HepG2 (cell line): ENCODE results near the gene NFIC. TPM values are rescaled to one million over a fixed set of nuclear protein-coding genes. Genes with fewer than 3 reads are reported as not detected.
A peak's percentile ranks its signal among the peaks of the same experiment; 100 is the strongest.

Source experiments
- FOXP1 ChIP-seq, 2 experiments: fragments of 450-650 bp in 1 of 2; IDR thresholded peaks; 2 replicates each; pipeline ENCODE4 v1.6.1; 2017 to 2018; ENCODE audit warnings: antibody characterized with exemption in 1 of 2
- HCFC1 ChIP-seq: fragments of 150-350 bp; IDR thresholded peaks from 2 replicates; pipeline ENCODE4 v1.6.1; 2014; ENCODE audit warnings: low read depth, low read length
- HNF4A ChIP-seq: sonication (generic); formaldehyde crosslinking; IDR thresholded peaks from 2 replicates; pipeline ENCODE4 v1.4.0; 2020; ENCODE audit warnings: missing genetic modification reagents
- KLF9 ChIP-seq: IDR thresholded peaks from 2 replicates; pipeline ENCODE4 v1.6.1; 2016; ENCODE audit warnings: low read depth
- SOX6 ChIP-seq, 2 experiments: fragments of 450-650 bp in 1 of 2; sonication (generic) in 1 of 2; formaldehyde crosslinking in 1 of 2; IDR thresholded peaks; 2 replicates each; pipeline versions ENCODE4 v1.4.0 to v1.6.1; 2017 to 2020; ENCODE audit warnings: antibody characterized with exemption in 1 of 2, mild to moderate bottlenecking in 1 of 2, missing genetic modification reagents in 1 of 2
- ZFP62 ChIP-seq: sonication (generic); formaldehyde crosslinking; IDR thresholded peaks from 2 replicates; pipeline ENCODE4 v1.4.0; 2020; ENCODE audit warnings: missing genetic modification reagents
- ZKSCAN8 ChIP-seq: IDR thresholded peaks from 2 replicates; pipeline ENCODE4 v1.6.1; 2016; ENCODE audit warnings: borderline replicate concordance, missing genetic modification reagents, missing compliant biosample characterization
- ZNF20 ChIP-seq: sonication (generic); formaldehyde crosslinking; IDR thresholded peaks from 2 replicates; pipeline ENCODE4 v1.4.0; 2020; ENCODE audit warnings: mild to moderate bottlenecking, moderate library complexity, missing genetic modification reagents
- ZNF737 ChIP-seq: sonication (generic); formaldehyde crosslinking; IDR thresholded peaks from 2 replicates; pipeline ENCODE4 v1.5.0; 2020; ENCODE audit warnings: missing genetic modification reagents, mild to moderate bottlenecking, borderline replicate concordance
- polyA plus RNA-seq, 8 experiments: library from polyadenylated mRNA; depleted of rRNA in 3 of 8; stranded (reverse) in 7 of 8; unstranded in 1 of 8; fragments of >200 nt; fragmentation: Illumina TruSeq in 4 of 8; extraction: Trizol in 4 of 8; gene quantifications; 2 replicates each; pipeline versions ENCODE4 v1.2.1 to v1.2.3, GENCODE V29; 2011 to 2016; ENCODE audit warnings: low read depth in 4 of 8, missing spikeins in 1 of 8, mixed read lengths in 1 of 8; ENCODE audit not compliant: insufficient read depth in 1 of 8
- total RNA-seq, 5 experiments: library from RNA; depleted of rRNA; stranded (reverse); fragments of >200 nt; fragmentation: Illumina TruSeq; extraction: Trizol; gene quantifications; 2 replicates each; pipeline ENCODE4 v1.2.3, GENCODE V29; 2016; ENCODE audit warnings: low read depth in 1 of 5
- TF ChIP-seq, protein P1 (sequence below): sonication (generic); formaldehyde crosslinking; IDR thresholded peaks from 2 replicates; pipeline ENCODE4 v1.5.1; 2020; ENCODE audit warnings: missing genetic modification reagents, mild to moderate bottlenecking, borderline replicate concordance
- TF ChIP-seq, protein P2 (sequence below): sonication (generic); formaldehyde crosslinking; IDR thresholded peaks from 2 replicates; pipeline ENCODE4 v1.4.0; 2020; ENCODE audit warnings: missing genetic modification reagents, mild to moderate bottlenecking, borderline replicate concordance
- TF ChIP-seq, protein P3 (sequence below): sonication (generic); formaldehyde crosslinking; IDR thresholded peaks from 2 replicates; pipeline ENCODE4 v1.9.0; 2022; ENCODE audit warnings: missing genetic modification reagents, mild to moderate bottlenecking, borderline replicate concordance

The NFIC gene
- total and polyA plus RNA-seq, 2 of the 13 experiments (the other 11 are each of a cell fraction or from before 2014, with no cell fraction given), result 1.3 to 2.5 TPM

DNA sequence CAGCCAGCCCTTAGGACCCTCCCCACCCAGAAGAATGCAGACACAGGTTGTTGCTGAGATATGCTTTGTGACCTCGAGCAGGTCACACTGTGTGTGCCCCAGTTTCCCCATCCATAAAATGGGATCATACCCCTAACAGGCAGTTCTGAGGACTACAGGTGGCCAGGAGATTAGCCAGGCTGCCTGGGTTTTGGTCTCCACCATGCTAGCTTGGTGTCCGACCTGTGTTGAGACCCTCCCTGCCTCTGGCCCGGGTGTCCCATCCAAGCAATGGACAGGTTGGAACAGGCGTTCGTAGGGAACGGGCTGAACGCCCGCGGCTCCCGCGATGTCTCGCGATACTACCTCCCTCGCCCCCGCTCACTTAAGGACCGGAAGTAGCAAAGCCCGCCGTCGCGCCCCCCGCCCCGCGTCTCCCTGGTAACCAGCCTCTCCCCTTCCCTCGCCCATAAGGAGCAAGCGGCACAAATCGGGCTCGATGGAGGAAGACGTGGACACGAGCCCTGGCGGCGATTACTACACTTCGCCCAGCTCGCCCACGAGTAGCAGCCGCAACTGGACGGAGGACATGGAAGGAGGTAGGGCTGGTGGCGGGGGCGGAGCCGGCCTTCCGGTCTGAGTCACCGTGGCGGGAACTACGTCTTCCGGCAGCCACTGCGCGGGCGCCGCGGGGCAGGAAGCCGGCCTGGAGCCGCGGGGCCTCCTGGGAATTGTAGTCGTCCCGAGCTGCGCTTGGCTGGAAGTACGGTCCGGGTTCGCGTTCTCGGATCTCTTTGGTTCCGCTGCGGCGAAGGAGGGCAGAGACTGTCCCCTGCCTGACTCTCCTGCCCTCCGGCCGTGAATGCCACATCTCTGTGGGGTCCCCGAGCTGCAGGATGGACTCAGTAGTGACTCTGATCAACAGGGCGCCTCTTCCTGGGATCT is 68.5 kb downstream of the NFIC start (continued):
- TF ChIP-seq, protein P1, sequence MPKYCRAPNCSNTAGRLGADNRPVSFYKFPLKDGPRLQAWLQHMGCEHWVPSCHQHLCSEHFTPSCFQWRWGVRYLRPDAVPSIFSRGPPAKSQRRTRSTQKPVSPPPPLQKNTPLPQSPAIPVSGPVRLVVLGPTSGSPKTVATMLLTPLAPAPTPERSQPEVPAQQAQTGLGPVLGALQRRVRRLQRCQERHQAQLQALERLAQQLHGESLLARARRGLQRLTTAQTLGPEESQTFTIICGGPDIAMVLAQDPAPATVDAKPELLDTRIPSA (CRISPR knock-in tag), result 0 out of 2 replicates have a peak, but pooled peaks have one; percentile 32
- TF ChIP-seq ZFP62 (CRISPR knock-in tag), result 0 out of 2 replicates have a peak, but pooled peaks have one; percentile 62
- no peak for TF ChIP-seq FOXP1 (IDR thresholded peaks at IDR 0.05)
- TF ChIP-seq FOXP1 (CRISPR knock-in tag; IDR thresholded peaks at IDR 0.05), result no peak
- TF ChIP-seq, protein P2, sequence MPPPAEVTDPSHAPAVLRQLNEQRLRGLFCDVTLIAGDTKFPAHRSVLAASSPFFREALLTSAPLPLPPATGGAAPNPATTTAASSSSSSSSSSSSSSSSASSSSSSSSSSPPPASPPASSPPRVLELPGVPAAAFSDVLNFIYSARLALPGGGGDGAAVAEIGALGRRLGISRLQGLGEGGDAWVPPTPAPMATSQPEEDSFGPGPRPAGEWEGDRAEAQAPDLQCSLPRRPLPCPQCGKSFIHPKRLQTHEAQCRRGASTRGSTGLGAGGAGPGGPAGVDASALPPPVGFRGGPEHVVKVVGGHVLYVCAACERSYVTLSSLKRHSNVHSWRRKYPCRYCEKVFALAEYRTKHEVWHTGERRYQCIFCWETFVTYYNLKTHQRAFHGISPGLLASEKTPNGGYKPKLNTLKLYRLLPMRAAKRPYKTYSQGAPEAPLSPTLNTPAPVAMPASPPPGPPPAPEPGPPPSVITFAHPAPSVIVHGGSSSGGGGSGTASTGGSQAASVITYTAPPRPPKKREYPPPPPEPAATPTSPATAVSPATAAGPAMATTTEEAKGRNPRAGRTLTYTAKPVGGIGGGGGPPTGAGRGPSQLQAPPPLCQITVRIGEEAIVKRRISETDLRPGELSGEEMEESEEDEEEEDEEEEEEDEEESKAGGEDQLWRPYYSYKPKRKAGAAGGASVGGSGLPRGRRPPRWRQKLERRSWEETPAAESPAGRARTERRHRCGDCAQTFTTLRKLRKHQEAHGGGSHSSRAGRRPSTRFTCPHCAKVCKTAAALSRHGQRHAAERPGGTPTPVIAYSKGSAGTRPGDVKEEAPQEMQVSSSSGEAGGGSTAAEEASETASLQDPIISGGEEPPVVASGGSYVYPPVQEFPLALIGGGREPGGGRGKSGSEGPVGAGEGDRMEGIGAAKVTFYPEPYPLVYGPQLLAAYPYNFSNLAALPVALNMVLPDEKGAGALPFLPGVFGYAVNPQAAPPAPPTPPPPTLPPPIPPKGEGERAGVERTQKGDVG (CRISPR knock-in tag), result no peak
- no peak for TF ChIP-seq ZNF737 (CRISPR knock-in tag)
- TF ChIP-seq ZKSCAN8, result peak; percentile 30; the same call in 1 of the 2 replicates
- TF ChIP-seq, protein P3, sequence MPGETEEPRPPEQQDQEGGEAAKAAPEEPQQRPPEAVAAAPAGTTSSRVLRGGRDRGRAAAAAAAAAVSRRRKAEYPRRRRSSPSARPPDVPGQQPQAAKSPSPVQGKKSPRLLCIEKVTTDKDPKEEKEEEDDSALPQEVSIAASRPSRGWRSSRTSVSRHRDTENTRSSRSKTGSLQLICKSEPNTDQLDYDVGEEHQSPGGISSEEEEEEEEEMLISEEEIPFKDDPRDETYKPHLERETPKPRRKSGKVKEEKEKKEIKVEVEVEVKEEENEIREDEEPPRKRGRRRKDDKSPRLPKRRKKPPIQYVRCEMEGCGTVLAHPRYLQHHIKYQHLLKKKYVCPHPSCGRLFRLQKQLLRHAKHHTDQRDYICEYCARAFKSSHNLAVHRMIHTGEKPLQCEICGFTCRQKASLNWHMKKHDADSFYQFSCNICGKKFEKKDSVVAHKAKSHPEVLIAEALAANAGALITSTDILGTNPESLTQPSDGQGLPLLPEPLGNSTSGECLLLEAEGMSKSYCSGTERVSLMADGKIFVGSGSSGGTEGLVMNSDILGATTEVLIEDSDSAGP (CRISPR knock-in tag), result peak; percentile 88; the same call in 1 of the 2 replicates
- TF ChIP-seq KLF9 (CRISPR knock-in tag), result 0 out of 2 replicates have a peak, but pooled peaks have one; percentile 19
- TF ChIP-seq HCFC1, result peak; percentile 96
- TF ChIP-seq ZNF20 (CRISPR knock-in tag), result no peak
- TF ChIP-seq SOX6 (IDR thresholded peaks at IDR 0.05), result no peak
- TF ChIP-seq SOX6 (CRISPR knock-in tag; IDR thresholded peaks at IDR 0.05), result peak; percentile 25; the same call in 1 of the 2 replicates
- no peak for TF ChIP-seq HNF4A (CRISPR knock-in tag)
